HepG2 (cell line): Measurements from ENCODE around the gene GNB3. TPM values are rescaled to one million over a fixed set of nuclear protein-coding genes. Genes with fewer than 3 reads are reported as not detected.
A peak's percentile ranks its signal among the peaks of the same experiment; 100 is the strongest.

Source experiments
- ARNT ChIP-seq: fragments of 450-650 bp; IDR thresholded peaks from 2 replicates; pipeline ENCODE4 v1.6.1; 2017
- ASH2L ChIP-seq: fragments of 300-600, 200-600 bp; sonication (generic); IDR thresholded peaks from 2 replicates; pipeline ENCODE4 v1.7.0; 2017; ENCODE audit warnings: low read depth, mild to moderate bottlenecking, moderate library complexity, mixed read lengths, low read length; ENCODE audit not compliant: insufficient read length
- ETV5 ChIP-seq: IDR thresholded peaks from 2 replicates; pipeline ENCODE4 v1.6.1; 2018; ENCODE audit warnings: missing biosample characterization, missing genetic modification reagents, inconsistent platforms, borderline replicate concordance
- HNF4G ChIP-seq, 2 experiments: sonication (generic) in 1 of 2; formaldehyde crosslinking in 1 of 2; IDR thresholded peaks; 2 replicates each; pipeline versions ENCODE4 v1.4.0 to v1.6.1; 2011 to 2020; ENCODE audit warnings: borderline replicate concordance in 2 of 2, low read depth in 2 of 2, mild to moderate bottlenecking in 2 of 2, low read length in 1 of 2, missing genetic modification reagents in 1 of 2, moderate library complexity in 1 of 2
- IRX3 ChIP-seq: sonication (generic); formaldehyde crosslinking; IDR thresholded peaks from 2 replicates; pipeline ENCODE4 v1.8.1; 2023; ENCODE audit warnings: mild to moderate bottlenecking, low read depth, missing genetic modification reagents, borderline replicate concordance
- MIXL1 ChIP-seq: IDR thresholded peaks from 2 replicates; pipeline ENCODE4 v1.6.1; 2016
- SMARCC2 ChIP-seq: fragments of 450-650 bp; IDR thresholded peaks from 2 replicates; pipeline ENCODE4 v1.6.1; 2017; ENCODE audit warnings: antibody characterized with exemption, mild to moderate bottlenecking
- SYNCRIP ChIP-seq: fragments of 200-400 bp; formaldehyde crosslinking; IDR thresholded peaks from 2 replicates; pipeline ENCODE4 v1.6.1; 2018; ENCODE audit warnings: mild to moderate bottlenecking, low read depth, low read length; ENCODE audit not compliant: insufficient read depth
- WIZ ChIP-seq: sonication (generic); formaldehyde crosslinking; IDR thresholded peaks from 2 replicates; pipeline ENCODE4 v1.5.1; 2020; ENCODE audit warnings: mild to moderate bottlenecking, missing genetic modification reagents
- ZBTB44 ChIP-seq: sonication (generic); formaldehyde crosslinking; IDR thresholded peaks from 2 replicates; pipeline ENCODE4 v1.4.0; 2020; ENCODE audit warnings: missing genetic modification reagents
- ZMYM2 ChIP-seq: sonication (generic); formaldehyde crosslinking; IDR thresholded peaks from 2 replicates; pipeline ENCODE4 v1.8.0; 2022; ENCODE audit warnings: mild to moderate bottlenecking, missing genetic modification reagents
- ZNF503 ChIP-seq: sonication (generic); formaldehyde crosslinking; IDR thresholded peaks from 2 replicates; pipeline ENCODE4 v1.4.0; 2020; ENCODE audit warnings: missing genetic modification reagents
- ZNF615 ChIP-seq: sonication (generic); formaldehyde crosslinking; IDR thresholded peaks from 2 replicates; pipeline ENCODE4 v1.5.0; 2020; ENCODE audit warnings: mild to moderate bottlenecking, missing genetic modification reagents, borderline replicate concordance
- ZNF749 ChIP-seq: sonication (generic); formaldehyde crosslinking; IDR thresholded peaks from 2 replicates; pipeline ENCODE4 v1.8.0; 2022; ENCODE audit warnings: mild to moderate bottlenecking, missing genetic modification reagents, moderate library complexity, borderline replicate concordance
- ZNF75D ChIP-seq: sonication (generic); formaldehyde crosslinking; IDR thresholded peaks from 2 replicates; pipeline ENCODE4 v1.8.1; 2023; ENCODE audit warnings: missing genetic modification reagents, mild to moderate bottlenecking, borderline replicate concordance
- ZNF883 ChIP-seq: sonication (generic); formaldehyde crosslinking; IDR thresholded peaks from 2 replicates; pipeline ENCODE4 v1.5.1; 2020; ENCODE audit warnings: mild to moderate bottlenecking, missing genetic modification reagents; ENCODE audit errors: not compliant biosample characterization
- polyA plus RNA-seq, 8 experiments: library from polyadenylated mRNA; depleted of rRNA in 3 of 8; stranded (reverse) in 7 of 8; unstranded in 1 of 8; fragments of >200 nt; fragmentation: Illumina TruSeq in 4 of 8; extraction: Trizol in 4 of 8; gene quantifications; 2 replicates each; pipeline versions ENCODE4 v1.2.1 to v1.2.3, GENCODE V29; 2011 to 2016; ENCODE audit warnings: low read depth in 4 of 8, missing spikeins in 1 of 8, mixed read lengths in 1 of 8; ENCODE audit not compliant: insufficient read depth in 1 of 8
- total RNA-seq, 5 experiments: library from RNA; depleted of rRNA; stranded (reverse); fragments of >200 nt; fragmentation: Illumina TruSeq; extraction: Trizol; gene quantifications; 2 replicates each; pipeline ENCODE4 v1.2.3, GENCODE V29; 2016; ENCODE audit warnings: low read depth in 1 of 5
- TF ChIP-seq, protein P1 (sequence below): sonication (generic); formaldehyde crosslinking; IDR thresholded peaks from 2 replicates; pipeline ENCODE4 v1.4.0; 2020; ENCODE audit warnings: mild to moderate bottlenecking, missing genetic modification reagents
- TF ChIP-seq, protein P2 (sequence below): sonication (generic); formaldehyde crosslinking; IDR thresholded peaks from 2 replicates; pipeline ENCODE4 v1.4.0; 2020; ENCODE audit warnings: missing genetic modification reagents, low read depth, mild to moderate bottlenecking, borderline replicate concordance
- TF ChIP-seq, protein P3 (sequence below): sonication (generic); formaldehyde crosslinking; IDR thresholded peaks from 2 replicates; pipeline ENCODE4 v1.4.0; 2020; ENCODE audit warnings: missing genetic modification reagents, borderline replicate concordance

GNB3 gene
- total and polyA plus RNA-seq, 2 of the 13 experiments (the other 11 are each of a cell fraction or from before 2014, with no cell fraction given): 1.3 to 3.6 TPM

- TF ChIP-seq ZBTB44 (CRISPR knock-in tag) (no peak), ARNT (no peak), SYNCRIP (no peak), SMARCC2 (no peak), MIXL1 (CRISPR knock-in tag) (no peak), WIZ (CRISPR knock-in tag) (no peak), ASH2L (no peak), ZNF75D (no peak), ZNF883 (CRISPR knock-in tag) (peak; percentile 18), ZMYM2 (CRISPR knock-in tag) (no peak), ZNF615 (CRISPR knock-in tag) (no peak), IRX3 (CRISPR knock-in tag) (no peak), ZNF503 (no peak), ZNF749 (CRISPR knock-in tag) (peak; percentile 12; the same call in 1 of the 2 replicates), ETV5 (CRISPR knock-in tag) (no peak), HNF4G (IDR thresholded peaks at IDR 0.05; ENCODE audit: borderline replicate concordance, low read depth, low read length) (0 out of 2 replicates have a peak, but pooled peaks have one; percentile 10), HNF4G (CRISPR knock-in tag; IDR thresholded peaks at IDR 0.05; ENCODE audit: borderline replicate concordance, low read depth) (no peak)
- TF ChIP-seq, protein P1, sequence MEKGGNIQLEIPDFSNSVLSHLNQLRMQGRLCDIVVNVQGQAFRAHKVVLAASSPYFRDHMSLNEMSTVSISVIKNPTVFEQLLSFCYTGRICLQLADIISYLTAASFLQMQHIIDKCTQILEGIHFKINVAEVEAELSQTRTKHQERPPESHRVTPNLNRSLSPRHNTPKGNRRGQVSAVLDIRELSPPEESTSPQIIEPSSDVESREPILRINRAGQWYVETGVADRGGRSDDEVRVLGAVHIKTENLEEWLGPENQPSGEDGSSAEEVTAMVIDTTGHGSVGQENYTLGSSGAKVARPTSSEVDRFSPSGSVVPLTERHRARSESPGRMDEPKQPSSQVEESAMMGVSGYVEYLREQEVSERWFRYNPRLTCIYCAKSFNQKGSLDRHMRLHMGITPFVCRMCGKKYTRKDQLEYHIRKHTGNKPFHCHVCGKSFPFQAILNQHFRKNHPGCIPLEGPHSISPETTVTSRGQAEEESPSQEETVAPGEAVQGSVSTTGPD (CRISPR knock-in tag): no peak
- TF ChIP-seq, protein P2, sequence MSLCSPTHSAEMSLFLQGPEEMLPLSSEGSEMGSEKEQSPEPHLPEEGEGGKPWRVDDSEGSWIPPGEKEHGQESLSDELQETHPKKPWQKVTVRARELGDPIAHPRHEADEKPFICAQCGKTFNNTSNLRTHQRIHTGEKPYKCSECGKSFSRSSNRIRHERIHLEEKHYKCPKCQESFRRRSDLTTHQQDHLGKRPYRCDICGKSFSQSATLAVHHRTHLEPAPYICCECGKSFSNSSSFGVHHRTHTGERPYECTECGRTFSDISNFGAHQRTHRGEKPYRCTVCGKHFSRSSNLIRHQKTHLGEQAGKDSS (CRISPR knock-in tag): no peak
- TF ChIP-seq, protein P3, sequence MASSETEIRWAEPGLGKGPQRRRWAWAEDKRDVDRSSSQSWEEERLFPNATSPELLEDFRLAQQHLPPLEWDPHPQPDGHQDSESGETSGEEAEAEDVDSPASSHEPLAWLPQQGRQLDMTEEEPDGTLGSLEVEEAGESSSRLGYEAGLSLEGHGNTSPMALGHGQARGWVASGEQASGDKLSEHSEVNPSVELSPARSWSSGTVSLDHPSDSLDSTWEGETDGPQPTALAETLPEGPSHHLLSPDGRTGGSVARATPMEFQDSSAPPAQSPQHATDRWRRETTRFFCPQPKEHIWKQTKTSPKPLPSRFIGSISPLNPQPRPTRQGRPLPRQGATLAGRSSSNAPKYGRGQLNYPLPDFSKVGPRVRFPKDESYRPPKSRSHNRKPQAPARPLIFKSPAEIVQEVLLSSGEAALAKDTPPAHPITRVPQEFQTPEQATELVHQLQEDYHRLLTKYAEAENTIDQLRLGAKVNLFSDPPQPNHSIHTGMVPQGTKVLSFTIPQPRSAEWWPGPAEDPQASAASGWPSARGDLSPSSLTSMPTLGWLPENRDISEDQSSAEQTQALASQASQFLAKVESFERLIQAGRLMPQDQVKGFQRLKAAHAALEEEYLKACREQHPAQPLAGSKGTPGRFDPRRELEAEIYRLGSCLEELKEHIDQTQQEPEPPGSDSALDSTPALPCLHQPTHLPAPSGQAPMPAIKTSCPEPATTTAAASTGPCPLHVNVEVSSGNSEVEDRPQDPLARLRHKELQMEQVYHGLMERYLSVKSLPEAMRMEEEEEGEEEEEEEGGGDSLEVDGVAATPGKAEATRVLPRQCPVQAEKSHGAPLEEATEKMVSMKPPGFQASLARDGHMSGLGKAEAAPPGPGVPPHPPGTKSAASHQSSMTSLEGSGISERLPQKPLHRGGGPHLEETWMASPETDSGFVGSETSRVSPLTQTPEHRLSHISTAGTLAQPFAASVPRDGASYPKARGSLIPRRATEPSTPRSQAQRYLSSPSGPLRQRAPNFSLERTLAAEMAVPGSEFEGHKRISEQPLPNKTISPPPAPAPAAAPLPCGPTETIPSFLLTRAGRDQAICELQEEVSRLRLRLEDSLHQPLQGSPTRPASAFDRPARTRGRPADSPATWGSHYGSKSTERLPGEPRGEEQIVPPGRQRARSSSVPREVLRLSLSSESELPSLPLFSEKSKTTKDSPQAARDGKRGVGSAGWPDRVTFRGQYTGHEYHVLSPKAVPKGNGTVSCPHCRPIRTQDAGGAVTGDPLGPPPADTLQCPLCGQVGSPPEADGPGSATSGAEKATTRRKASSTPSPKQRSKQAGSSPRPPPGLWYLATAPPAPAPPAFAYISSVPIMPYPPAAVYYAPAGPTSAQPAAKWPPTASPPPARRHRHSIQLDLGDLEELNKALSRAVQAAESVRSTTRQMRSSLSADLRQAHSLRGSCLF (CRISPR knock-in tag): no peak
These were observed 10.0 kb downstream of the GNB3 start (continued) for GRCh38 chr12:6850796-6851152.
